Measurements from ENCODE around the gene FAM114A2. TPM values are rescaled to one million over a fixed set of nuclear protein-coding genes. Genes with fewer than 3 reads are reported as not detected.

FAM114A2 gene
- total and polyA plus RNA-seq, 11 donors = 6.1 to 39.0 (median 33.4) TPM

- no peak overlapping the region for H3K4me3 ChIP-seq
- no peaks in the 10 kb centered on the region for H3K9me3 ChIP-seq
- 75 to 88% (median 85%) methylated on average over 2 of the region's 2 CpGs for WGBS, 4 donors
- H3K27me3 ChIP-seq = no peaks in the 10 kb centered on the region
- no peak for TF ChIP-seq POLR2A (IDR thresholded peaks at IDR 0.05)
- TF ChIP-seq CTCF (IDR thresholded peaks at IDR 0.05) = no peak
- ATAC-seq (no peak), DNase-seq (no peak)
- intact Hi-C loops (cut with DNase I) = loop anchor here in 2 of 10 donors (10.0 kb wide), 2 partner anchors 78 to 638 kb away; no protein-coding TSS in a partner anchor
- H3K4me1 ChIP-seq = no peaks in the 10 kb centered on the region
- peaks cover 0 to 17% (median 6%) of the 10 kb centered on the region in 9 donors for H3K36me3 ChIP-seq
- H3K27ac ChIP-seq = no peak overlapping the region
These were observed 51.4 kb downstream of the FAM114A2 start for GRCh38 chr5:153987301-153987700.

GRCh38 chr5:153985498-153985897, 53.2 kb downstream of the FAM114A2 start:
- 52 to 64% (median 59%) methylated on average over 3 of the region's 3 CpGs for WGBS, 4 donors
- Histone ChIP-seq H3K4me3 (no peak overlapping the region), H3K4me1 (no peaks in the 10 kb centered on the region), H3K27ac (no peak overlapping the region), H3K36me3 (peaks cover 0 to 4% (median 0%) of the 10 kb centered on the region in 9 donors), H3K9me3 (no peaks in the 10 kb centered on the region), H3K27me3 (no peaks in the 10 kb centered on the region)
- DNase-seq = no peak
- TF ChIP-seq CTCF (IDR thresholded peaks at IDR 0.05) (no peak), POLR2A (IDR thresholded peaks at IDR 0.05) (no peak)
- no peak for ATAC-seq
- intact Hi-C loops (cut with DNase I) = loop anchor here in 2 of 10 donors (10.0 kb wide), 2 partner anchors 79 to 639 kb away; no protein-coding TSS in a partner anchor

- DNase-seq (no peak), ATAC-seq (no peak)
- intact Hi-C loops (cut with DNase I) = loop anchor here in 2 of 10 donors (10.0 kb wide), 2 partner anchors 81 to 641 kb away; no protein-coding TSS in a partner anchor
- no peak for TF ChIP-seq POLR2A (IDR thresholded peaks at IDR 0.05)
- Histone ChIP-seq H3K4me1 (no peaks in the 10 kb centered on the region), H3K27ac (no peak overlapping the region), H3K27me3 (no peaks in the 10 kb centered on the region), H3K36me3 (peaks cover 0 to 3% (median 0%) of the 10 kb centered on the region in 9 donors), H3K9me3 (no peaks in the 10 kb centered on the region), H3K4me3 (no peak overlapping the region)
- 85 to 100% (median 90%) methylated on average over 1 of the region's 1 CpG for WGBS, 4 donors
These were observed 54.8 kb downstream of the FAM114A2 start for GRCh38 chr5:153983885-153984284.

- Histone ChIP-seq H3K4me1 (no peaks in the 10 kb centered on the region), H3K9me3 (no peaks in the 10 kb centered on the region), H3K27me3 (no peaks in the 10 kb centered on the region), H3K36me3 (no peaks in the 10 kb centered on the region), H3K27ac (no peak overlapping the region), H3K4me3 (no peak overlapping the region)
- DNase-seq (no peak), ATAC-seq (no peak)
- WGBS, 4 donors = 87 to 92% (median 89%) methylated on average over 4 of the region's 4 CpGs
- TF ChIP-seq POLR2A (IDR thresholded peaks at IDR 0.05) (no peak), CTCF (IDR thresholded peaks at IDR 0.05) (no peak)
- intact Hi-C loops (cut with DNase I) = loop anchor here in 2 of 10 donors (10.0 kb wide), 2 partner anchors 83 to 643 kb away; no protein-coding TSS in a partner anchor
These were observed 56.7 kb downstream of the FAM114A2 start for GRCh38 chr5:153981905-153982605.

Measured in heart left ventricle (tissue), 16 donors.